HG03565 (cell line): ENCODE measurements around the gene GPRIN2.
"Not testable (repeated sequence)": the region's sequence is repeated elsewhere in the genome, so short reads cannot be mapped to it uniquely, and the experiment has no call there.

Experiments
- ATAC-seq: cut with Tn5 transposase; IDR thresholded peaks from one replicate; pipeline ENCODE4 v1.9.1; 2021; ENCODE audit warnings: mild to moderate bottlenecking, moderate library complexity; ENCODE audit not compliant: unreplicated experiment

GPRIN2 gene

GRCh38 chr10:46523119-46523961, 33.1 kb downstream of the GPRIN2 start:
- no peak for ATAC-seq

- ATAC-seq = no peak
These were observed 34.0 kb downstream of the GPRIN2 start for GRCh38 chr10:46522295-46523118.

- no peak for ATAC-seq
These were observed 35.5 kb downstream of the GPRIN2 start for GRCh38 chr10:46520941-46521340.

- ATAC-seq = no peak
These were observed 36.1 kb downstream of the GPRIN2 start for GRCh38 chr10:46520381-46520780.

GRCh38 chr10:46518028-46518725, 38.3 kb downstream of the GPRIN2 start:
- no peak for ATAC-seq

GRCh38 chr10:46517541-46517940, 38.9 kb downstream of the GPRIN2 start:
- ATAC-seq = no peak

- no peak for ATAC-seq
These were observed 39.6 kb downstream of the GPRIN2 start for GRCh38 chr10:46516660-46517416.

GRCh38 chr10:46515793-46516192, 40.7 kb downstream of the GPRIN2 start:
- ATAC-seq = no peak

- no peak for ATAC-seq
These were observed 41.1 kb downstream of the GPRIN2 start for GRCh38 chr10:46515366-46515765.

GRCh38 chr10:46514899-46515298, 41.6 kb downstream of the GPRIN2 start:
- ATAC-seq = no peak

GRCh38 chr10:46514431-46514861, 42.0 kb downstream of the GPRIN2 start:
- no peak for ATAC-seq

GRCh38 chr10:46513333-46513732, 43.1 kb downstream of the GPRIN2 start:
- not testable (repeated sequence) for ATAC-seq

- not testable (repeated sequence) for ATAC-seq
These were observed 43.7 kb downstream of the GPRIN2 start for GRCh38 chr10:46512725-46513124.

GRCh38 chr10:46512002-46512401, 44.5 kb downstream of the GPRIN2 start:
- not testable (repeated sequence) for ATAC-seq
